Gastrocnemius medialis (tissue), 4 donors: ENCODE measurements around the gene AFG1L. TPM values are rescaled to one million over a fixed set of nuclear protein-coding genes. Genes with fewer than 3 reads are reported as not detected.
"Not testable (repeated sequence)": the region's sequence is repeated elsewhere in the genome, so short reads cannot be mapped to it uniquely, and the experiment has no call there.

Experiments used
- ATAC-seq, 2 donors: fragments of 150-250 bp; one replicate each; pipeline ENCODE4 v1.9.1; 2016
- DNase-seq, 2 donors: peaks; one replicate each; pipeline ENCODE4 v3.0.0-alpha.2; 2019
- H3K27ac ChIP-seq, 4 donors: fragments of 200-600 bp; sonication (generic); 1 replicate in 1 of 4; 2 replicates in 3 of 4; pipeline ENCODE4 v1.5.1; 2016 to 2018; ENCODE audit warnings: mild to moderate bottlenecking in 2 of 4, moderate library complexity in 1 of 4
- H3K27me3 ChIP-seq, 3 donors: fragments of 200-600 bp; sonication (generic) in 2 of 3; 1 replicate in 1 of 3; 2 replicates in 2 of 3; pipeline versions ENCODE4 v1.5.1 to v1.6.0; 2016 to 2019; ENCODE audit warnings: mild to moderate bottlenecking in 1 of 3, moderate library complexity in 1 of 3
- H3K36me3 ChIP-seq, 2 donors: fragments of 200-600 bp; sonication (generic) in 1 of 2; one replicate each; pipeline ENCODE4 v1.5.1; 2017 to 2018
- H3K4me1 ChIP-seq, 2 donors: fragments of 200-600 bp; sonication (generic) in 1 of 2; one replicate each; pipeline ENCODE4 v1.5.1; 2016 to 2017; ENCODE audit warnings: mild to moderate bottlenecking in 2 of 2
- H3K4me3 ChIP-seq, 4 donors: fragments of 200-600 bp; sonication (generic) in 3 of 4; 1 replicate in 1 of 4; 2 replicates in 3 of 4; pipeline ENCODE4 v1.5.1; 2016 to 2019; ENCODE audit warnings: mild to moderate bottlenecking in 2 of 4
- H3K9me3 ChIP-seq, 3 donors: fragments of 200-600 bp; sonication (generic) in 2 of 3; 1 replicate in 1 of 3; 2 replicates in 2 of 3; pipeline ENCODE4 v1.5.1; 2016 to 2019
- POLR2A ChIP-seq, 2 donors: fragments of 450-650 bp; IDR thresholded peaks; one replicate each; pipeline ENCODE4 v1.6.1; 2017; ENCODE audit warnings: antibody characterized with exemption in 2 of 2, mild to moderate bottlenecking in 2 of 2, moderate library complexity in 2 of 2
- in situ Hi-C, 4 donors: fragments of 200-750 bp; cut with MboI; loops; one replicate each; pipeline versions ENCODE4 v1.15.0 to v1.8.0; 2017; ENCODE audit warnings: low sequenced_read_pairs in 4 of 4
- intact Hi-C: fragments of 100-400 bp; cut with DNase I; formaldehyde crosslinking; loops from one replicate; pipeline ENCODE4 v1.15.1; 2023; ENCODE audit warnings: low total_unique reads
- total RNA-seq, 4 donors: library from RNA; depleted of rRNA; stranded (reverse); fragments of >200 nt; gene quantifications; one replicate each; pipeline versions ENCODE4 v1.1.0 to v1.2.3, GENCODE V29; 2016
- TF ChIP-seq, protein P1 (sequence below), 5 experiments: fragments of 450-650 bp in 3 of 5; fragments of 200-600 bp in 2 of 5; sonication (generic) in 2 of 5; IDR thresholded peaks in 4 of 5; conservative IDR thresholded peaks in 1 of 5; 1 replicate in 4 of 5; 2 replicates in 1 of 5; pipeline ENCODE4 v1.5.1; 2016 to 2019; ENCODE audit warnings: antibody characterized with exemption in 5 of 5, mild to moderate bottlenecking in 3 of 5, moderate library complexity in 3 of 5

The AFG1L gene
- total RNA-seq, 4 donors from 2014 or later = 2.1 to 7.0 (median 2.6) TPM

DNA sequence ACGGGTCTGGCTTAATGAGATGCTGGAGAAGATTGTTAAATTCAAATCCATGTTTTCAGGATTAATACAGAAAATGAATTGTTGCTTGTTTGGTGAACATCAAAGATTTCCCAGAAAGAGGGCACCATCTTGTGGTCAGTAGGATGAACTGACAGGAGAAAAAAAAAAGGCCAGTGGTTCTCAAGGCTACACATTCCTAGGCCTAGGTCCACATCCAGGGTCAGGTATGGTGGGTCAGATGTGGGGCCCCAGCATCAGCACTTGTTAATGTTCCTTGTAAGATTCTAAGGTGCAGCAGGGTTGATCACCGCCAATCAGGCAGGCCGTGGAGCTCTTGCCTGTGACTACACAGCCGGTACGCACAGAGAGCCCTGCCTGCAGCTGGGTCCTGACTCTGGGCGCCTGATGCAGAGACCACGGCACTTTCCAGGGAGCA is 231.9 kb downstream of the AFG1L start:
- H3K27ac ChIP-seq = no peak overlapping the region
- H3K9me3 ChIP-seq = no peaks in the 10 kb centered on the region
- TF ChIP-seq, protein P1, sequence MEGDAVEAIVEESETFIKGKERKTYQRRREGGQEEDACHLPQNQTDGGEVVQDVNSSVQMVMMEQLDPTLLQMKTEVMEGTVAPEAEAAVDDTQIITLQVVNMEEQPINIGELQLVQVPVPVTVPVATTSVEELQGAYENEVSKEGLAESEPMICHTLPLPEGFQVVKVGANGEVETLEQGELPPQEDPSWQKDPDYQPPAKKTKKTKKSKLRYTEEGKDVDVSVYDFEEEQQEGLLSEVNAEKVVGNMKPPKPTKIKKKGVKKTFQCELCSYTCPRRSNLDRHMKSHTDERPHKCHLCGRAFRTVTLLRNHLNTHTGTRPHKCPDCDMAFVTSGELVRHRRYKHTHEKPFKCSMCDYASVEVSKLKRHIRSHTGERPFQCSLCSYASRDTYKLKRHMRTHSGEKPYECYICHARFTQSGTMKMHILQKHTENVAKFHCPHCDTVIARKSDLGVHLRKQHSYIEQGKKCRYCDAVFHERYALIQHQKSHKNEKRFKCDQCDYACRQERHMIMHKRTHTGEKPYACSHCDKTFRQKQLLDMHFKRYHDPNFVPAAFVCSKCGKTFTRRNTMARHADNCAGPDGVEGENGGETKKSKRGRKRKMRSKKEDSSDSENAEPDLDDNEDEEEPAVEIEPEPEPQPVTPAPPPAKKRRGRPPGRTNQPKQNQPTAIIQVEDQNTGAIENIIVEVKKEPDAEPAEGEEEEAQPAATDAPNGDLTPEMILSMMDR (IDR thresholded peaks at IDR 0.05 in 4 of 5, conservative IDR thresholded peaks at IDR 0.05 in 1 of 5) = peak; percentile 66 to 84 (median 70)
- no peak for TF ChIP-seq POLR2A (IDR thresholded peaks at IDR 0.05)
- H3K27me3 ChIP-seq = no peaks in the 10 kb centered on the region
- H3K4me3 ChIP-seq = no peak overlapping the region
- DNase-seq = no peak
- ATAC-seq = peak in 1 of 2 donors; percentile 52
- in situ Hi-C loops (loop anchor here in 2 of 4 donors (10.0 kb wide), 1 partner anchor 412 kb away; no protein-coding TSS in a partner anchor), intact Hi-C loops (loop anchor here (2.0 to 10.0 kb wide), 2 partner anchors 412 to 550 kb away; no protein-coding TSS in a partner anchor)
- H3K4me1 ChIP-seq = no peaks in the 10 kb centered on the region
- H3K36me3 ChIP-seq = no peaks in the 10 kb centered on the region

DNA sequence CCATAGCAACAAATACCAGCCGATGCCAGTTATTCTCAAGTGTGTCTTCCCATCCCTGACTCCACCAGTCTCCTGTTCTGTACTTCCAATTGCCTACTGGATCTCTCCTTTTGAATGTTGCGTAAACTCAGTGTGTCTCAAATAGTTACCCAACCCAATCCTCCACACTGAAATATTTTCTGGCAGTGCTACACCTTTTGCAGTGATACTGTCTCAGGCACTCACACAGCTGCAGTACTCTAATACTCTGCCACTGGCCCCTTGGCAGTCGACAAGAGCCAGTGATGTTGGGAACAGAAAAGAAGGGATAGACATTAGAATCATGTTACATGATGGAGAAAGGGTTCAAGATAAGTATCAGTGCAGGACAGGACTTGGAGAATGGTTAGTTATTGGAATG is 234.0 kb downstream of the AFG1L start:
- in situ Hi-C loops = loop anchor here in 2 of 4 donors (10.0 kb wide), 1 partner anchor 414 kb away; no protein-coding TSS in a partner anchor
- ATAC-seq (peak in 1 of 2 donors; percentile 57), DNase-seq (no peak)
- no peaks in the 10 kb centered on the region for H3K4me1 ChIP-seq
- H3K27ac ChIP-seq = no peak overlapping the region
- H3K36me3 ChIP-seq = no peaks in the 10 kb centered on the region
- no peak for TF ChIP-seq POLR2A (IDR thresholded peaks at IDR 0.05)
- TF ChIP-seq, protein P1 (IDR thresholded peaks at IDR 0.05 in 4 of 5, conservative IDR thresholded peaks at IDR 0.05 in 1 of 5) = no peak
- intact Hi-C loops = loop anchor here (10.0 kb wide), 1 partner anchor 414 kb away; no protein-coding TSS in a partner anchor
- H3K4me3 ChIP-seq = no peak overlapping the region
- no peaks in the 10 kb centered on the region for H3K9me3 ChIP-seq
- H3K27me3 ChIP-seq = no peaks in the 10 kb centered on the region

DNA sequence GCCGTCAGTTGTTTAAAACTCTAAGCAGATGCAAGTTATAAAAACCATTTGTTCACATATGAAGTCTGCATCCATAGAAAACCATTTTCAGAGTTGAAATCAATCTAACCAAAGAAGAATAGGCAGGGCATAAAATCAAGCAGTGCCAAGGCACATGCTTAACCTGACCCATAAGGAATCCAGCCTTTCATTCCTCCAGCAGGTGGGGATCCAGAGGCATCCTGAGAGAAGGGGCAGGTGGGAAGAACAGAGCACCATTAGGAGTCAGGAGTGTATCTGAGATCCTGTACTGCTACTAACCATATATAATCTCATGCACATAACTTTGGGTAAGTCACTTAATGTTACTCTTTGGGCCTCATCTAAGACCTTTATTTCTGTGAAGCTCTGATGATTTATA is 236.5 kb downstream of the AFG1L start:
- Histone ChIP-seq H3K4me3 (no peak overlapping the region), H3K4me1 (no peaks in the 10 kb centered on the region), H3K27ac (no peak overlapping the region), H3K36me3 (no peaks in the 10 kb centered on the region), H3K27me3 (no peaks in the 10 kb centered on the region), H3K9me3 (no peaks in the 10 kb centered on the region)
- ATAC-seq = no peak
- intact Hi-C loops = no loop called here
- in situ Hi-C loops = loop anchor here in 1 of 4 donors (10.0 kb wide), 1 partner anchor 353 kb away; no protein-coding TSS in a partner anchor
- TF ChIP-seq, protein P1 (IDR thresholded peaks at IDR 0.05 in 4 of 5, conservative IDR thresholded peaks at IDR 0.05 in 1 of 5) = no peak
- no peak for TF ChIP-seq POLR2A (IDR thresholded peaks at IDR 0.05)
- no peak for DNase-seq

DNA sequence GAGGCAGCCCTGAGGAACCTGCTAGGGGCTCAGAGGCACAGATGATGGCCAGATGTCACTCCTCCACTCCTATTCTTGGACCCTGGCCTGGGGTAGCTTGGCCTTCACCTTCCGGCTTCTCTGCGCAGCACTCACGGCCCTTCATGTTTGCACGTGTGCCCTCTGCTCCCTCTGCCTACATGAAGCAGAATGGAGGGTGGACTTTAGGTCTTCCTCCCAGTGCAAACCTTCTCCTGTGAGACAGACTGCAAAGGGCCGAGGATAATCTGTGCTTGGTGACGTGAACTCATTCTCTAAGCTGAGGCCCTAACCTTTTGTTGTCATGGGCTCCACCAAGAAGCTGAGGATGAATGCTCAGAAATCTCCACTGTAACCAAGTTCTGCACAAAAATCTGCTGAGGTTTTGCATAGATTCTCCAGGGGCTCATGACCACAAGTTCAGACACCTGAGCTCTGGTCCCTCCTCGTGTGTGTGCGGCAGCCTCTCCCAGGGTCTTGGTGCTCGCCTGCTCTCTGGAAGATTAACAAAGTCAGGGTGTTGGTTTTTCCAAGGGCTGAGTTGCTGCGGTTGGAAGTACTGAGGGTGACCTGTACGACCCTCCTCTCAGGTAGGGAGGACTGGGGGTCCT is 240.4 kb downstream of the AFG1L start:
- TF ChIP-seq, protein P1 (IDR thresholded peaks at IDR 0.05 in 4 of 5, conservative IDR thresholded peaks at IDR 0.05 in 1 of 5) = no peak
- no peak for TF ChIP-seq POLR2A (IDR thresholded peaks at IDR 0.05)
- in situ Hi-C loops = loop anchor here in 1 of 4 donors (10.0 kb wide), 1 partner anchor 350 kb away; no protein-coding TSS in a partner anchor
- H3K4me3 ChIP-seq = no peak overlapping the region
- DNase-seq (no peak), ATAC-seq (no peak)
- intact Hi-C loops = no loop called here
- H3K9me3 ChIP-seq = no peaks in the 10 kb centered on the region
- no peaks in the 10 kb centered on the region for H3K36me3 ChIP-seq
- H3K27ac ChIP-seq = no peak overlapping the region
- H3K4me1 ChIP-seq = no peaks in the 10 kb centered on the region
- no peaks in the 10 kb centered on the region for H3K27me3 ChIP-seq

- intact Hi-C loops, DNase-seq, H3K27ac ChIP-seq, H3K4me3 ChIP-seq, H3K36me3 ChIP-seq, ATAC-seq, H3K27me3 ChIP-seq, H3K4me1 ChIP-seq, H3K9me3 ChIP-seq: not testable (repeated sequence)
- in situ Hi-C loops = loop anchor here in 1 of 4 donors (10.0 kb wide), 1 partner anchor 349 kb away; no protein-coding TSS in a partner anchor
Observed at GRCh38 chr6:108535920-108536535, 241.2 kb downstream of the AFG1L start.
